ENCODE results near the gene SIRT7. TPM values are rescaled to one million over a fixed set of nuclear protein-coding genes. Genes with fewer than 3 reads are reported as not detected.

Gene SIRT7
- total RNA-seq, 4 donors from 2014 or later = 76.5 to 315 (median 172) TPM

DNA sequence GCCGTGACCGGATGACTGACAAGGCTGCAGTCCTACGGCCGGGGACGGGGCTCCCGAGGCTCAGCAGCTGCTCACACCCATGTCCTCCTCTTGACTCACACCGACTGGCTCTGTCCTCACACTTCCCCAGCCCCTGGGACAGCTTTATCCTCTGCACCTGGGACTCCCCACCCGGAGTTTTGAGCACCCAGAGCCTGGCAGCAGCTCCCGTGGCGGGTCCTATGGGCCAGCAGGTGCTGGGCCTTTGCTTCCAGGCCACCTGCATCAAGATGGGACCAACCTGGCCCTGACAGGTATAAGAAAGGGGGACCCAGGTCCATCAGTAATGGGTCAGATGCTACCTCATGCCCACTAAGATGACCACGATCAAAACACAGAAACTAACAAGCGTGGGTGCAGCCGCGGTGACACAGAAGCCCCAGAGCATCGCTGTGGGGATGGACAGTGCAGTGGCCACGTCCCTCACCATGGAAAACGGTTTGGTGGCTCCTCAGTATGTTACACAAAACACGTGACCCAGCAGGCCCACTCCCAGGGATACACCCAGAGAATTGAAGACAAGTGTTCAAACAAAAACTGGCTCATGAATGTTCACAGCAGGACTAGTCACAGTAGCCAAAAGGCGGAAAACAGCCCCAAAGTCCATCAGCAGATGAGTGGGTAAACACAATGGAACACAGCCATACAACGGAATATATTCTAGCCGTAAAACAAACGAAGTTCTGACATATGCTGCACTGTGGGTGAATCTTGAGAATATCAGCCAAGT is 46.3 kb upstream of the SIRT7 start:
- TF ChIP-seq POLR2A (IDR thresholded peaks at IDR 0.05) = no peak
- TF ChIP-seq, protein P1, sequence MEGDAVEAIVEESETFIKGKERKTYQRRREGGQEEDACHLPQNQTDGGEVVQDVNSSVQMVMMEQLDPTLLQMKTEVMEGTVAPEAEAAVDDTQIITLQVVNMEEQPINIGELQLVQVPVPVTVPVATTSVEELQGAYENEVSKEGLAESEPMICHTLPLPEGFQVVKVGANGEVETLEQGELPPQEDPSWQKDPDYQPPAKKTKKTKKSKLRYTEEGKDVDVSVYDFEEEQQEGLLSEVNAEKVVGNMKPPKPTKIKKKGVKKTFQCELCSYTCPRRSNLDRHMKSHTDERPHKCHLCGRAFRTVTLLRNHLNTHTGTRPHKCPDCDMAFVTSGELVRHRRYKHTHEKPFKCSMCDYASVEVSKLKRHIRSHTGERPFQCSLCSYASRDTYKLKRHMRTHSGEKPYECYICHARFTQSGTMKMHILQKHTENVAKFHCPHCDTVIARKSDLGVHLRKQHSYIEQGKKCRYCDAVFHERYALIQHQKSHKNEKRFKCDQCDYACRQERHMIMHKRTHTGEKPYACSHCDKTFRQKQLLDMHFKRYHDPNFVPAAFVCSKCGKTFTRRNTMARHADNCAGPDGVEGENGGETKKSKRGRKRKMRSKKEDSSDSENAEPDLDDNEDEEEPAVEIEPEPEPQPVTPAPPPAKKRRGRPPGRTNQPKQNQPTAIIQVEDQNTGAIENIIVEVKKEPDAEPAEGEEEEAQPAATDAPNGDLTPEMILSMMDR (IDR thresholded peaks at IDR 0.05) = no peak
- Histone ChIP-seq H3K4me1 (peaks cover 21 to 45% (median 37%) of the 10 kb centered on the region in 4 donors), H3K36me3 (no peaks in the 10 kb centered on the region), H3K4me3 (no peak overlapping the region), H3K9me3 (no peaks in the 10 kb centered on the region), H3K27ac (no peak overlapping the region), H3K27me3 (peaks cover 89% of the 10 kb centered on the region)
- DNase-seq = no peak
- WGBS, 2 donors (ENCODE audit: low coverage in 1 of 2) = 47 to 65% methylated on average over 14 to 22 of the region's 22 CpGs
- in situ Hi-C loops (cut with MboI; ENCODE audit: low pct_ligation_motif_present in 1 of 4, low pct_unique_long_range_greater_than_20kb in 1 of 4, low sequenced_read_pairs in 3 of 4) (loop anchor here in 1 of 4 donors (25.0 kb wide), 1 partner anchor 198 kb away; no protein-coding TSS in a partner anchor), intact Hi-C loops (cut with DNase I; ENCODE audit: low total_unique reads) (no loop called here)

DNA sequence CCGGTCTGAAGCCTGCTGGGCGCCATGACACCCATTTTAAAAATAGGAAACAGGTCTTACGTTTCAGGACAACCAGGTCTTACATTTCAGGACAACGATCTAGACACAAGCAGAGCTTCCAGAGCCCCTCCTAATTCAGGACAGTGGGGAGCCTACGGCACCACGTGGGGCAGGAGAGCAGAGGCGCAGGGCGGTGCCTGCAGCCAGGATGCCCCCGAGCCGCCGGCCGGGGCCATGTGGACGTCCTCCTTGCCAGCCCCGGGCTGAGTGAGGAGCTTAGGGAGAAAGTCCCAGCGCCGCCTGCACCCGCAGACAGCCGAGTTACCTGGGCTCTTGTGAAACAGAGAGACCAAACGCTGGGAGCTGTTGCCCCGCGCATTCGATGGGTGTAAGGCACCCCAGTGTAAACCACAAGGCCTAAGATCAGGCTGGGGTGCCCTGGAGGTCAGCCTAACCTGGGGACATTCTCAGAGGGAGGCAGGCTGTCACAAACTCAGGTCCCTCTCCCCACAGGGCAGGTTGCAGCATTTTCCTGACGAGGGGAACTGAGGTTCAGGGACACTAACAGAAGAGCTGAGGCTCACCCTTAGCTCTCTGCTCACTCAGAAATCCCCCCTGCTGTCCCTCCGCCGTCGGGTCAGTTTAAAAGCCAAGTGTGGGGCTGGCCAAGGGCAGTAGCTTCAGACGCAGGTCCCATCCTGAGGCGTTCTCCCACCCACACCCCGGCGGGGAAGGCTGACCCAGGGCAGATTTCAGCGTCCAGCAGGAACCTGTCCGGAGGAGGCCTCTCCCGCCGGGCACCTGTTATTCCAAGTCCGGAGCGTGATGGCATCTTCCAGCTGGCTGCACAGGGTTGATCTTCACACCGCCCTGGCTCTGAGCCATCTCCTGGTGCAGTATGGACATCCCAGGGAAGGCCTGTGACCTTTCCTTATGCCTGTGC is 44.8 kb upstream of the SIRT7 start:
- H3K36me3 ChIP-seq = no peaks in the 10 kb centered on the region
- no peak overlapping the region for H3K4me3 ChIP-seq
- peaks cover 98% of the 10 kb centered on the region for H3K27me3 ChIP-seq
- no peak for DNase-seq
- peaks cover 14 to 36% (median 28%) of the 10 kb centered on the region in 4 donors for H3K4me1 ChIP-seq
- in situ Hi-C loops (cut with MboI; ENCODE audit: low pct_ligation_motif_present in 1 of 4, low pct_unique_long_range_greater_than_20kb in 1 of 4, low sequenced_read_pairs in 3 of 4) = loop anchor here in 1 of 4 donors (25.0 kb wide), 1 partner anchor 200 kb away; no protein-coding TSS in a partner anchor
- TF ChIP-seq EP300 (IDR thresholded peaks at IDR 0.05; ENCODE audit: low read depth) = no peak
- no peak for TF ChIP-seq POLR2A (IDR thresholded peaks at IDR 0.05)
- TF ChIP-seq, protein P1 (IDR thresholded peaks at IDR 0.05) = no peak
- no peak for TF ChIP-seq POLR2AphosphoS5 (IDR thresholded peaks at IDR 0.05)
- H3K9me3 ChIP-seq = no peaks in the 10 kb centered on the region
- intact Hi-C loops (cut with DNase I; ENCODE audit: low total_unique reads) = no loop called here
- H3K27ac ChIP-seq = no peak overlapping the region
- 47% methylated on average over 35 of the region's 37 CpGs; no CpG with 5 or more reads in 1 of the 2 donors for WGBS, 2 donors (ENCODE audit: low coverage in 1 of 2)

DNA sequence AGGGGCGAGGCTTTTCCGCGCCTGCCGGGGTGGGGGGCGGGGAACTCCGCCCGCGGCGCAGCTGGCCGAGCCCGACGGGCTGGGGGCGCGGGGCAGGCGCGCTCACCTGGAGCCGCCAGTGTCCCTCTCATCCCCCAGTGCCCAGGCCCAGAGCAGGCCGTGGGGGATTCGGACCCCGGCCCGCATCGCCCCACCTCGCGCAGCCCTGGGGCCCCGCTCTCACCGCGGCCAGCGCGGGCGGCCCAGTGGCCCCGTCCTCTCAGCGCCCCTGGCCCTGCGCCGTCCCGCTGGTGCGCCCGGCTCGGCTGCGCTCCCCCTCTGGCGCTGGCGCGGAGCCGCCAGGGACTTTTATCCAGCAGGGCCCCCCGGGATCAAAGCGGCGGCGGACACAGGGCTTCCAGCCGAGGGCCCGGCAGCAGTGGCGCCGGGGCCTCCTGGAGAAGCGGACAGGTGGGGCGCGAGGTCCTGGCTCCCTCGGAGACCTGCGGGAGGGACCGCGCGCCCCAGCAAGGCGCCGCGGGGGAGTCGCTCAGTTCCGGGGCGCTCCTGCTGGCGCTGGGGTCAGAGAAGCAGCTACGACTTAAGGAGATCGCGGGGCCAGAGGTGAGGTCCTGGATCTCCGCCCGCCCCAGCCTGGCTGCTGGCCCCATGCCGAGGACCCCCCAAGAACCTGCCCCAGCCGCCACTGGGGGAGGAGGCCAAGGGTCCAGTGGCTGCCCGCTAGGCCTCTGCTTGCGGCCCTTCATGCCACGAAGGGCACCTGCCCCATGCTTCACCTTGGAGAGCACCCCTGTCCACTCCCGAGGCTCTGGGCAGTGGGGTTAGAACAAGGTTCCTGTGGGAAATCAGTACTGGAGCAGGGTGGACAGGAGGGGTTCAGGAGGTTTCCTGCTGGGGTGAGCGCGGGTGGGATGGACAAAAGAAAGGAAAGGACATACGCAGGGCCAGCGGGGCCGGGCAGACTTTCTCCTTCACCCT is 43.8 kb upstream of the SIRT7 start:
- H3K27ac ChIP-seq = no peak overlapping the region
- WGBS, 2 donors (ENCODE audit: low coverage in 1 of 2) = 28 to 100% methylated on average over 1 to 34 of the region's 82 CpGs
- H3K36me3 ChIP-seq = no peaks in the 10 kb centered on the region
- peaks cover 98% of the 10 kb centered on the region for H3K27me3 ChIP-seq
- peaks cover 6 to 27% (median 18%) of the 10 kb centered on the region in 4 donors for H3K4me1 ChIP-seq
- in situ Hi-C loops (cut with MboI; ENCODE audit: low pct_ligation_motif_present in 1 of 4, low pct_unique_long_range_greater_than_20kb in 1 of 4, low sequenced_read_pairs in 3 of 4) = loop anchor here in 1 of 4 donors (25.0 kb wide), 1 partner anchor 200 kb away; no protein-coding TSS in a partner anchor
- H3K4me3 ChIP-seq = no peak overlapping the region
- intact Hi-C loops (cut with DNase I; ENCODE audit: low total_unique reads) = no loop called here
- no peak for TF ChIP-seq EP300 (IDR thresholded peaks at IDR 0.05; ENCODE audit: low read depth)
- no peak for TF ChIP-seq POLR2A (IDR thresholded peaks at IDR 0.05)
- TF ChIP-seq, protein P1 (IDR thresholded peaks at IDR 0.05) = no peak
- no peak for TF ChIP-seq POLR2AphosphoS5 (IDR thresholded peaks at IDR 0.05)
- no peaks in the 10 kb centered on the region for H3K9me3 ChIP-seq
- no peak for DNase-seq

All from transverse colon (tissue), 4 donors.